Uterus (tissue), 2 donors: ENCODE data around the gene TTLL6.

Experiments
- CTCF ChIP-seq, 4 experiments: fragments of 200-600 bp in 2 of 4; fragments of 450-650 bp in 2 of 4; sonication (generic) in 2 of 4; IDR thresholded peaks; one replicate each; pipeline ENCODE4 v1.5.1; 2016 to 2019; ENCODE audit warnings: antibody characterized with exemption in 4 of 4, mild to moderate bottlenecking in 2 of 4, moderate library complexity in 1 of 4
- POLR2A ChIP-seq, 2 donors: fragments of 450-650 bp; IDR thresholded peaks; one replicate each; pipeline ENCODE4 v1.6.1; 2016; ENCODE audit warnings: antibody characterized with exemption in 2 of 2, mild to moderate bottlenecking in 1 of 2, moderate library complexity in 1 of 2

DNA sequence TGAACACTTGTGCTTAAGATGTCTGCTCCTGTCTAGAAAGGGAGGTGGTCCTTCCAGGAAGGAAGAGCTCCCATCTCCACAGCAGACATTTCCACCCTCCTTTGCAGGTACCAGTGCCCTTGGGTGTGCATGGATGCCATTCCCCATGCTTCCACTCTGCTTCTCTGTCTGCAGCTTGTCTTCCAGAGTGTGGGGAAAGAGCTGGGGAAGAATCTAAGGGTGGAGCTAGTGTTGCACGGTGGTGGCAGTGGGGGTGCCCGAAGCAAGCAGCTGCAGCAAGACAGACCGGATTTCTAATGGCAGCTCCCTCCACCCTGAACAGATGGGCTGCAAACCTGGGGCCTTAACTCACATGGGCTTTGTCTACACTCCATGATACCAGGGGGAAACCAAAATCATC is 65.9 kb downstream of the TTLL6 start:
- TF ChIP-seq CTCF (IDR thresholded peaks at IDR 0.05) (no peak), POLR2A (IDR thresholded peaks at IDR 0.05) (no peak)
